Sigmoid colon (tissue), 4 donors: ENCODE measurements around the gene ZBTB3.

Experiments
- CTCF ChIP-seq, 4 experiments: fragments of 450-650 bp in 3 of 4; fragments of 200-600 bp in 1 of 4; IDR thresholded peaks; one replicate each; pipeline ENCODE4 v1.5.1; 2016 to 2019; ENCODE audit warnings: antibody characterized with exemption in 4 of 4, mild to moderate bottlenecking in 3 of 4, moderate library complexity in 2 of 4
- EP300 ChIP-seq, 4 donors: sonication (generic); formaldehyde crosslinking; IDR thresholded peaks; one replicate each; pipeline ENCODE4 v1.6.1; 2017; ENCODE audit warnings: antibody characterized with exemption in 4 of 4
- POLR2A ChIP-seq, 2 donors: fragments of 450-650 bp; IDR thresholded peaks; one replicate each; pipeline ENCODE4 v1.6.1; 2016; ENCODE audit warnings: antibody characterized with exemption in 2 of 2, mild to moderate bottlenecking in 2 of 2, moderate library complexity in 2 of 2
- POLR2AphosphoS5 ChIP-seq, 4 donors: sonication (generic); formaldehyde crosslinking; IDR thresholded peaks; one replicate each; pipeline ENCODE4 v1.6.1; 2017; ENCODE audit warnings: antibody characterized with exemption in 4 of 4

GRCh38 chr11:62710001-62710345 is 44.0 kb downstream of the ZBTB3 start:
- TF ChIP-seq CTCF (IDR thresholded peaks at IDR 0.05) (no peak), EP300 (IDR thresholded peaks at IDR 0.05) (no peak), POLR2A (IDR thresholded peaks at IDR 0.05) (no peak), POLR2AphosphoS5 (IDR thresholded peaks at IDR 0.05) (no peak)
